ENCODE measurements around the gene SGK2. TPM values are rescaled to one million over a fixed set of nuclear protein-coding genes. Genes with fewer than 3 reads are reported as not detected.

Gene SGK2
- total and polyA plus RNA-seq, 2 donors (not counting 1 experiment from before 2014, with no cell fraction given): 1.5 to 1.7 TPM

GRCh38 chr20:43560974-43561373 lies 2.1 kb downstream of the SGK2 start:
- Mint-ChIP-seq H3K4me1 (no peaks in the 10 kb centered on the region), H3K27me3 (no peaks in the 10 kb centered on the region), H3K9me3 (ENCODE audit: insufficient read depth) (no peaks in the 10 kb centered on the region), H3K4me3 (no peak overlapping the region), H3K27ac (no peak overlapping the region)
- Histone ChIP-seq H3K4me2 (replicated peaks; ENCODE audit: low read depth, low read length, poor library complexity, severe bottlenecking) (no peak overlapping the region), H3K36me3 (replicated peaks in 1 of 2; ENCODE audit: control extremely low read depth in 1 of 2, control insufficient read depth in 1 of 2, extremely low read depth in 1 of 2, insufficient read depth in 2 of 2, low read length in 1 of 2) (no peaks in the 10 kb centered on the region), H3K4me3 (ENCODE audit: control extremely low read depth in 1 of 5, extremely low read depth in 1 of 5, insufficient read depth in 1 of 5, low read depth in 2 of 5, low read length in 4 of 5) (no peak overlapping the region), H3K9ac (ENCODE audit: low read length) (no peak overlapping the region), H3K79me2 (ENCODE audit: control insufficient read depth, insufficient read depth, low read length) (no peaks in the 10 kb centered on the region), H3K27ac (ENCODE audit: low read length in 2 of 2) (no peak overlapping the region), H3K4me1 (ENCODE audit: control insufficient read depth in 2 of 2, insufficient read depth in 2 of 2, low read length in 2 of 2) (no peaks in the 10 kb centered on the region), H3K27me3 (replicated peaks in 1 of 4; ENCODE audit: control extremely low read depth in 1 of 4, control insufficient read depth in 3 of 4, insufficient read depth in 4 of 4, low read length in 3 of 4) (no peaks in the 10 kb centered on the region), H4K20me1 (ENCODE audit: control insufficient read depth, insufficient read depth, low read length, poor library complexity, severe bottlenecking) (no peaks in the 10 kb centered on the region), H3K9me3 (ENCODE audit: control extremely low read depth in 1 of 3, control insufficient read depth in 2 of 3, insufficient read depth in 1 of 3, low read length in 2 of 3) (no peaks in the 10 kb centered on the region), H2AFZ (ENCODE audit: insufficient read depth, low read depth, low read length, poor library complexity, severe bottlenecking) (no peak overlapping the region)
- TF ChIP-seq EZH2 (IDR thresholded peaks at IDR 0.05; ENCODE audit: borderline replicate concordance, insufficient read depth, low read depth, low read length, poor library complexity, severe bottlenecking) (no peak), CTCF (IDR thresholded peaks at IDR 0.05) (no peak)
- ATAC-seq (ENCODE audit: low read depth) (no peak), DNase-seq (no peak)
- CTCF ChIA-PET: interaction anchor here (1.9 kb wide), 1 partner anchor 23 kb away, joined by 5 read pairs; no protein-coding TSS in a partner anchor
- intact Hi-C loops (cut with micrococcal nuclease): no loop called here
- WGBS (ENCODE audit: insufficient coverage): 100% methylated on average over 1 of the region's 3 CpGs
- POLR2A ChIA-PET: no interaction called here

GRCh38 chr20:43563429-43563828 lies 4.6 kb downstream of the SGK2 start:
- POLR2A ChIA-PET: no interaction called here
- Histone ChIP-seq H2AFZ (ENCODE audit: insufficient read depth, low read depth, low read length, poor library complexity, severe bottlenecking) (no peak overlapping the region), H3K27me3 (replicated peaks in 1 of 4; ENCODE audit: control extremely low read depth in 1 of 4, control insufficient read depth in 3 of 4, insufficient read depth in 4 of 4, low read length in 3 of 4) (no peaks in the 10 kb centered on the region), H3K27ac (ENCODE audit: low read length in 2 of 2) (no peak overlapping the region), H3K9ac (ENCODE audit: low read length) (no peak overlapping the region), H4K20me1 (ENCODE audit: control insufficient read depth, insufficient read depth, low read length, poor library complexity, severe bottlenecking) (no peaks in the 10 kb centered on the region), H3K4me2 (replicated peaks; ENCODE audit: low read depth, low read length, poor library complexity, severe bottlenecking) (no peak overlapping the region), H3K9me3 (ENCODE audit: control extremely low read depth in 1 of 3, control insufficient read depth in 2 of 3, insufficient read depth in 1 of 3, low read length in 2 of 3) (no peaks in the 10 kb centered on the region), H3K4me1 (ENCODE audit: control insufficient read depth in 2 of 2, insufficient read depth in 2 of 2, low read length in 2 of 2) (no peaks in the 10 kb centered on the region), H3K79me2 (ENCODE audit: control insufficient read depth, insufficient read depth, low read length) (no peaks in the 10 kb centered on the region), H3K36me3 (replicated peaks in 1 of 2; ENCODE audit: control extremely low read depth in 1 of 2, control insufficient read depth in 1 of 2, extremely low read depth in 1 of 2, insufficient read depth in 2 of 2, low read length in 1 of 2) (no peaks in the 10 kb centered on the region), H3K4me3 (ENCODE audit: control extremely low read depth in 1 of 5, extremely low read depth in 1 of 5, insufficient read depth in 1 of 5, low read depth in 2 of 5, low read length in 4 of 5) (no peak overlapping the region)
- DNase-seq (peak; percentile 19), ATAC-seq (ENCODE audit: low read depth) (no peak)
- H3K9me3 Mint-ChIP-seq (ENCODE audit: insufficient read depth): no peaks in the 10 kb centered on the region
- intact Hi-C loops (cut with micrococcal nuclease): loop anchor here (1.0 kb wide), 1 partner anchor 128 kb away; no protein-coding TSS in a partner anchor
- 78% methylated on average over 3 of the region's 3 CpGs for WGBS (ENCODE audit: insufficient coverage)
- H3K4me1 Mint-ChIP-seq: no peaks in the 10 kb centered on the region
- no peak overlapping the region for H3K4me3 Mint-ChIP-seq
- TF ChIP-seq CTCF (IDR thresholded peaks at IDR 0.05): no peak
- no peak for TF ChIP-seq EZH2 (IDR thresholded peaks at IDR 0.05; ENCODE audit: borderline replicate concordance, insufficient read depth, low read depth, low read length, poor library complexity, severe bottlenecking)
- CTCF ChIA-PET: interaction anchor here (0.6 to 2.0 kb wide), 6 partner anchors 27 to 654 kb away, joined by 3 to 14 read pairs (median 3); no protein-coding TSS in a partner anchor
- no peak overlapping the region for H3K27ac Mint-ChIP-seq
- H3K27me3 Mint-ChIP-seq: no peaks in the 10 kb centered on the region
